B cell (primary cell): ENCODE measurements around the gene RNF213. TPM values are rescaled to one million over a fixed set of nuclear protein-coding genes. Genes with fewer than 3 reads are reported as not detected.
A peak's percentile ranks its signal among the peaks of the same experiment; 100 is the strongest.

Experiments used
- ATAC-seq: fragments of 200-7000 bp; cut with Tn5 transposase; one replicate; pipeline ENCODE4 v1.10.0; 2021; ENCODE audit warnings: low read depth, mild to moderate bottlenecking, moderate number of reproducible peaks, moderate library complexity
- CTCF ChIA-PET: fragments of 350-600 bp; sonication (Branson Sonifier 250); formaldehyde crosslinking; loops from one replicate; lab custom pipeline; 2021; ENCODE audit warnings: antibody characterized with exemption, inconsistent platforms; lab: Charles Lee
- POLR2A ChIA-PET: fragments of 350-600 bp; sonication (Branson Sonifier 250); formaldehyde crosslinking; loops from one replicate; lab custom pipeline; 2021; ENCODE audit warnings: antibody characterized with exemption; lab: Charles Lee
- DNase-seq: peaks from one replicate; pipeline ENCODE4 v3.0.0; 2013
- H2AFZ ChIP-seq: 2 replicates; pipeline ENCODE4 v1.6.1; 2012; ENCODE audit warnings: mild to moderate bottlenecking, low read depth, low read length; ENCODE audit not compliant: insufficient read depth, poor library complexity, severe bottlenecking
- H3K27ac ChIP-seq, 2 donors: 1 replicate in 1 of 2; 2 replicates in 1 of 2; pipeline ENCODE4 v1.5.1; 2012 to 2013; ENCODE audit warnings: low read length in 2 of 2, mild to moderate bottlenecking in 2 of 2, moderate library complexity in 1 of 2
- H3K27me3 ChIP-seq, 4 experiments: fragments of 200-600 bp in 1 of 4; sonication (generic) in 1 of 4; replicated peaks in 1 of 4; 1 replicate in 2 of 4; 2 replicates in 2 of 4; pipeline versions ENCODE4 v1.6.1 to v1.7.0; 2013 to 2016; ENCODE audit warnings: low read length in 3 of 4, mild to moderate bottlenecking in 2 of 4, mixed read lengths in 1 of 4, moderate library complexity in 1 of 4; ENCODE audit not compliant: insufficient read depth in 4 of 4, control insufficient read depth in 3 of 4; ENCODE audit errors: control extremely low read depth in 1 of 4
- H3K36me3 ChIP-seq, 2 experiments: replicated peaks in 1 of 2; 1 replicate in 1 of 2; 2 replicates in 1 of 2; pipeline versions ENCODE4 v1.6.1 to v1.7.1; 2013; ENCODE audit warnings: low read length in 1 of 2; ENCODE audit not compliant: insufficient read depth in 2 of 2, control insufficient read depth in 1 of 2; ENCODE audit errors: control extremely low read depth in 1 of 2, extremely low read depth in 1 of 2
- H3K4me1 ChIP-seq, 2 donors: fragments of 200-600 bp in 1 of 2; sonication (generic) in 1 of 2; 1 replicate in 1 of 2; 2 replicates in 1 of 2; pipeline versions ENCODE4 v1.5.1 to v1.6.1; 2013 to 2017; ENCODE audit warnings: low read length in 2 of 2; ENCODE audit not compliant: control insufficient read depth in 2 of 2, insufficient read depth in 2 of 2
- H3K4me2 ChIP-seq: replicated peaks from 2 replicates; pipeline ENCODE3; 2012; ENCODE audit warnings: mild to moderate bottlenecking, low read depth, low read length; ENCODE audit not compliant: poor library complexity, severe bottlenecking
- H3K4me3 ChIP-seq, 5 experiments: fragments of 200-600 bp in 1 of 5; sonication (generic) in 1 of 5; 1 replicate in 3 of 5; 2 replicates in 2 of 5; pipeline versions ENCODE4 v1.5.1 to v1.7.0; 2011 to 2016; ENCODE audit warnings: low read length in 4 of 5, mild to moderate bottlenecking in 4 of 5, low read depth in 2 of 5, control low read depth in 1 of 5, moderate library complexity in 1 of 5; ENCODE audit not compliant: insufficient read depth in 1 of 5; ENCODE audit errors: control extremely low read depth in 1 of 5, extremely low read depth in 1 of 5
- H3K79me2 ChIP-seq: fragments of 200-600 bp; sonication (generic); one replicate; pipeline ENCODE4 v1.6.0; 2016; ENCODE audit warnings: low read length; ENCODE audit not compliant: control insufficient read depth, insufficient read depth
- H3K9ac ChIP-seq: fragments of 200-600 bp; sonication (generic); 2 replicates; pipeline ENCODE4 v1.6.1; 2017; ENCODE audit warnings: mild to moderate bottlenecking, low read length, moderate library complexity
- H3K9me3 ChIP-seq, 3 donors: one replicate each; pipeline versions ENCODE4 v1.6.1 to v1.7.1; 2013; ENCODE audit warnings: low read length in 2 of 3; ENCODE audit not compliant: control insufficient read depth in 2 of 3, insufficient read depth in 1 of 3; ENCODE audit errors: control extremely low read depth in 1 of 3
- H4K20me1 ChIP-seq: 2 replicates; pipeline ENCODE4 v1.6.0; 2012; ENCODE audit warnings: mild to moderate bottlenecking, low read length; ENCODE audit not compliant: insufficient read depth, control insufficient read depth, poor library complexity, severe bottlenecking
- H3K27ac Mint-ChIP-seq: one replicate; pipeline ENCODE4 v1.8.0; 2021; ENCODE audit warnings: mixed read lengths
- H3K27me3 Mint-ChIP-seq: one replicate; pipeline ENCODE4 v1.8.0; 2021; ENCODE audit warnings: mixed read lengths
- H3K4me1 Mint-ChIP-seq: one replicate; pipeline ENCODE4 v1.8.0; 2021; ENCODE audit warnings: mixed read lengths
- H3K4me3 Mint-ChIP-seq: one replicate; pipeline ENCODE4 v1.8.0; 2021; ENCODE audit warnings: mixed read lengths
- H3K9me3 Mint-ChIP-seq: one replicate; pipeline ENCODE4 v1.8.0; 2022; ENCODE audit warnings: mixed read lengths; ENCODE audit not compliant: insufficient read depth
- EZH2 ChIP-seq: IDR thresholded peaks from 2 replicates; pipeline ENCODE4 v1.6.1; 2012; ENCODE audit warnings: borderline replicate concordance, low read depth, mild to moderate bottlenecking, moderate library complexity, low read length; ENCODE audit not compliant: insufficient read depth, poor library complexity, severe bottlenecking
- WGBS: methylation state at CpG from one replicate; pipeline ENCODE4 v1.1.5; 2013; ENCODE audit warnings: missing lambda C conversion rate; ENCODE audit not compliant: insufficient coverage; 5-methylcytosine and 5-hydroxymethylcytosine counted together
- intact Hi-C: fragments of 100-400 bp; cut with micrococcal nuclease; formaldehyde crosslinking; loops from one replicate; pipeline ENCODE4 v1.10.0; 2022
- polyA plus RNA-seq: library from polyadenylated mRNA; depleted of rRNA; stranded (reverse); fragments of >200 nt; gene quantifications from 2 replicates; pipeline ENCODE4 v1.2.3, GENCODE V29; 2012
- total RNA-seq, 2 donors: library from RNA; stranded (reverse); fragments of 120-200 nt in 1 of 2; gene quantifications; 1 replicate in 1 of 2; 2 replicates in 1 of 2; pipeline versions ENCODE4 v1.2.3 to v1.2.4, GENCODE V29; 2013 to 2022
- TF ChIP-seq, protein P1 (sequence below): fragments of 200-600 bp; IDR thresholded peaks from one replicate; pipeline ENCODE4 v1.8.0; 2022; ENCODE audit warnings: antibody characterized with exemption, mild to moderate bottlenecking

RNF213 gene
- total and polyA plus RNA-seq, 2 donors (not counting 1 experiment from before 2014, with no cell fraction given) = 121 to 287 TPM

DNA sequence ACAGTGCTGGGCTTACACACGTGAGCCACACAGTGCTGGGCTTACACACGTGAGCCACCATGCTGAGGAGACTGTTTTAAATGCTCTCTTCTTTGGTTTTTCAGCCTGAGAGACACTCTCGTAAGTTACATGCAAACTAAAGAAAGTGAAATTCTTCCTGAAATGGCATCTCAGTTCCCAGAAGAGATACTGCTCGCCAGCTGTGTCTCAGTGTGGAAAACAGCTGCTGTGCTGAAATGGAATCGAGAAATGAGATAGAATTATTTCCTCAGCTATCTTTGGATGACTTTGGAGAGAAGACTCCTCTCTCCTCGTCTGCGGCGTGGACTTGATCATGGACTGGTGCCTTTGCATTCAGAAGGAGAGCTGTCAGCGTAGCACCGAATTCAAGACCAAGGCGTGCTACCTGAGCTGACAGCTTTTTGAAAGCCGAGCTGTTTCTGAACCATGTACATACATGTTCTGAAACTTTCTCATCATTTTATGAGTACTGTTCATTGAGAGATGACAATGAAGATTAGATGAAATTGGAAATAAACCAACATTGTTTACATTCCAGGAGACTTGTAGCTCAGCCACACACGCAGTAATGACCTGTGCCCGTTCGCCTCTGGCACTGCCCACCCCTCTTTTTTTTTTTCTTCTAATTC lies 132.7 kb downstream of the RNF213 start:
- ATAC-seq (no peak), DNase-seq (no peak)
- Mint-ChIP-seq H3K27ac (no peak overlapping the region), H3K27me3 (no peaks in the 10 kb centered on the region), H3K4me3 (no peak overlapping the region), H3K4me1 (no peaks in the 10 kb centered on the region), H3K9me3 (no peaks in the 10 kb centered on the region)
- intact Hi-C loops = no loop called here
- CTCF ChIA-PET = no interaction called here
- Histone ChIP-seq H3K79me2 (no peaks in the 10 kb centered on the region), H3K4me2 (no peak overlapping the region), H3K4me3 (no peak overlapping the region), H2AFZ (no peak overlapping the region), H3K9ac (no peak overlapping the region), H3K27me3 (no peaks in the 10 kb centered on the region), H3K9me3 (no peaks in the 10 kb centered on the region), H3K4me1 (no peaks in the 10 kb centered on the region), H3K36me3 (peaks cover 10 to 56% of the 10 kb centered on the region in 2 experiments), H4K20me1 (peaks cover 7% of the 10 kb centered on the region), H3K27ac (no peak overlapping the region)
- TF ChIP-seq EZH2 = no peak
- TF ChIP-seq, protein P1, sequence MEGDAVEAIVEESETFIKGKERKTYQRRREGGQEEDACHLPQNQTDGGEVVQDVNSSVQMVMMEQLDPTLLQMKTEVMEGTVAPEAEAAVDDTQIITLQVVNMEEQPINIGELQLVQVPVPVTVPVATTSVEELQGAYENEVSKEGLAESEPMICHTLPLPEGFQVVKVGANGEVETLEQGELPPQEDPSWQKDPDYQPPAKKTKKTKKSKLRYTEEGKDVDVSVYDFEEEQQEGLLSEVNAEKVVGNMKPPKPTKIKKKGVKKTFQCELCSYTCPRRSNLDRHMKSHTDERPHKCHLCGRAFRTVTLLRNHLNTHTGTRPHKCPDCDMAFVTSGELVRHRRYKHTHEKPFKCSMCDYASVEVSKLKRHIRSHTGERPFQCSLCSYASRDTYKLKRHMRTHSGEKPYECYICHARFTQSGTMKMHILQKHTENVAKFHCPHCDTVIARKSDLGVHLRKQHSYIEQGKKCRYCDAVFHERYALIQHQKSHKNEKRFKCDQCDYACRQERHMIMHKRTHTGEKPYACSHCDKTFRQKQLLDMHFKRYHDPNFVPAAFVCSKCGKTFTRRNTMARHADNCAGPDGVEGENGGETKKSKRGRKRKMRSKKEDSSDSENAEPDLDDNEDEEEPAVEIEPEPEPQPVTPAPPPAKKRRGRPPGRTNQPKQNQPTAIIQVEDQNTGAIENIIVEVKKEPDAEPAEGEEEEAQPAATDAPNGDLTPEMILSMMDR = no peak
- WGBS = 96% methylated on average over 10 of the region's 15 CpGs
- POLR2A ChIA-PET = no interaction called here

DNA sequence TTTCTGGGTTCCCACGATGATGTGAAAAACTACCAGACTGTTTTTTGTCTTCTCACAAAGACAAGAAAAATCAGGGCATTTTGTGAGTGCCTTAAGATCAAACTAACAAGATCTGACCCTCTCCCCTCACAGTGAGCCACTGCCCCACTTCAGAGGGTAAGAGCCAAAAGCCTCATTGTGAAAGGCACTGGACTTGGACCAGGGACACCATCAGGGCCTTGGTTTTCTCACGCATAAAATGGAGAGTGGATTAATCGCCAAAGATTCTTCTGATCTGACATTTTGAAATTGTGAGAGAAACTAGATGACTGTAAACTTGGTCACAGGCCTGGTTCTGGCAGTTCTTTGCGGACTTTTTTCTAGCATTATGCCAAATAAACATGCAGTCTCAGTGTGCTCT lies 133.3 kb downstream of the RNF213 start:
- TF ChIP-seq EZH2 = no peak
- TF ChIP-seq, protein P1 = no peak
- no peak overlapping the region for H2AFZ ChIP-seq
- CTCF ChIA-PET = no interaction called here
- Mint-ChIP-seq H3K9me3 (no peaks in the 10 kb centered on the region), H3K27ac (peak overlapping the region; percentile 7), H3K4me3 (no peak overlapping the region), H3K4me1 (no peaks in the 10 kb centered on the region), H3K27me3 (no peaks in the 10 kb centered on the region)
- no peaks in the 10 kb centered on the region for H3K27me3 ChIP-seq
- H3K9ac ChIP-seq = no peak overlapping the region
- DNase-seq = no peak
- POLR2A ChIA-PET = no interaction called here
- ATAC-seq = no peak
- no peak overlapping the region for H3K27ac ChIP-seq
- no peaks in the 10 kb centered on the region for H3K9me3 ChIP-seq
- no peaks in the 10 kb centered on the region for H3K79me2 ChIP-seq
- H3K4me3 ChIP-seq = no peak overlapping the region
- peaks cover 5% of the 10 kb centered on the region for H4K20me1 ChIP-seq
- H3K36me3 ChIP-seq = peaks cover 10 to 50% of the 10 kb centered on the region in 2 experiments
- intact Hi-C loops = no loop called here
- no peak overlapping the region for H3K4me2 ChIP-seq
- no peaks in the 10 kb centered on the region for H3K4me1 ChIP-seq
- 100% methylated on average over 3 of the region's 4 CpGs for WGBS
